ENCODE data around the gene MAK. TPM values are rescaled to one million over a fixed set of nuclear protein-coding genes. Genes with fewer than 3 reads are reported as not detected.

MAK gene
- total RNA-seq, 2 experiments from 2014 or later = 0.10 TPM; not detected in 1

- ChIA-PET CTCF (ENCODE audit: unreplicated experiment) (no interaction called here), POLR2A (interaction anchor here (1.0 kb wide), 1 partner anchor 12 kb away, joined by 5 read pairs; no protein-coding TSS in a partner anchor)
- BruUV-seq (replicated peaks) = no TSS peak
- peak overlapping the region; percentile 92 for H3K4me2 ChIP-seq (ENCODE audit: low read length)
- H4K20me1 ChIP-seq (ENCODE audit: insufficient read depth, low read length) = no peaks in the 10 kb centered on the region
- DNase-seq (ENCODE audit: low spot score) = no peak
- H3K9me3 ChIP-seq (ENCODE audit: low read length) = no peaks in the 10 kb centered on the region
- H3K27ac ChIP-seq (ENCODE audit: low read depth, low read length, poor library complexity, severe bottlenecking) = no peak overlapping the region
- H3K79me2 ChIP-seq (ENCODE audit: insufficient read depth, low read depth, low read length) = peaks cover 31% of the 10 kb centered on the region
- no peaks in the 10 kb centered on the region for H3K9me2 ChIP-seq (ENCODE audit: insufficient read depth, low read length)
- H3K36me3 ChIP-seq (ENCODE audit: insufficient read depth, low read length) = peaks cover 50% of the 10 kb centered on the region
- intact Hi-C loops (cut with micrococcal nuclease; ENCODE audit: unreplicated experiment) = loop anchor here (5.0 kb wide), 1 partner anchor 237 kb away; no protein-coding TSS in a partner anchor
- no peak overlapping the region for H3K4me3 ChIP-seq (ENCODE audit: low read depth, low read length, poor library complexity, severe bottlenecking)
- TF ChIP-seq CTCF (conservative IDR thresholded peaks at IDR 0.05; ENCODE audit: low read length) (no peak), EZH2phosphoT487 (IDR thresholded peaks at IDR 0.05; ENCODE audit: borderline replicate concordance, low read depth, low read length) (no peak)
- peaks cover 27% of the 10 kb centered on the region for H3K4me1 ChIP-seq (ENCODE audit: insufficient read depth, low read length, poor library complexity, severe bottlenecking)
- no peak overlapping the region for H2AFZ ChIP-seq (ENCODE audit: low read length)
These were observed 88.6 kb downstream of the MAK start for GRCh38 chr6:10749734-10750133.

- H3K4me3 ChIP-seq (ENCODE audit: low read depth, low read length, poor library complexity, severe bottlenecking) = peak within 1 kb of the TSS; percentile 77
- intact Hi-C loops (cut with micrococcal nuclease; ENCODE audit: unreplicated experiment) = loop anchor here (1.0 to 5.0 kb wide), 5 partner anchors 24 to 235 kb away; partner anchors contain the start of gene TMEM14C
- DNase-seq (ENCODE audit: low spot score) = peak; percentile 98
- H3K79me2 ChIP-seq (ENCODE audit: insufficient read depth, low read depth, low read length) = peaks cover 31% of the 10 kb centered on the region
- H3K36me3 ChIP-seq (ENCODE audit: insufficient read depth, low read length) = peaks cover 27% of the 10 kb centered on the region
- no peaks in the 10 kb centered on the region for H3K9me3 ChIP-seq (ENCODE audit: low read length)
- H3K9me2 ChIP-seq (ENCODE audit: insufficient read depth, low read length) = no peaks in the 10 kb centered on the region
- POLR2A ChIA-PET = interaction anchor here (0.6 to 3.6 kb wide), 18 partner anchors 9 to 299 kb away, joined by 3 to 22 read pairs (median 6); partner anchors contain the start of genes C6orf52, PAK1IP1 and TMEM14C
- H4K20me1 ChIP-seq (ENCODE audit: insufficient read depth, low read length) = no peaks in the 10 kb centered on the region
- TF ChIP-seq EZH2phosphoT487 (IDR thresholded peaks at IDR 0.05; ENCODE audit: borderline replicate concordance, low read depth, low read length) (no peak), CTCF (conservative IDR thresholded peaks at IDR 0.05; ENCODE audit: low read length) (no peak)
- BruUV-seq (replicated peaks) = no TSS peak
- CTCF ChIA-PET (ENCODE audit: unreplicated experiment) = no interaction called here
- H3K4me2 ChIP-seq (ENCODE audit: low read length) = peak within 1 kb of the TSS; percentile 92
- H2AFZ ChIP-seq (ENCODE audit: low read length) = peak within 1 kb of the TSS; percentile 85
- peak within 1 kb of the TSS; percentile 44 for H3K27ac ChIP-seq (ENCODE audit: low read depth, low read length, poor library complexity, severe bottlenecking)
- peaks cover 27% of the 10 kb centered on the region for H3K4me1 ChIP-seq (ENCODE audit: insufficient read depth, low read length, poor library complexity, severe bottlenecking)
These were observed 90.9 kb downstream of the MAK start, which contains the start of gene TMEM14B for GRCh38 chr6:10747251-10747972. TMEM14B (plus strand) TSS chr6:10747805; CDS start chr6:10749246, 1,441 bp downstream.

- no peaks in the 10 kb centered on the region for H3K9me3 ChIP-seq (ENCODE audit: low read length)
- BruUV-seq (replicated peaks) = TSS peak; percentile 87
- peak overlapping the region; percentile 77 for H3K4me3 ChIP-seq (ENCODE audit: low read depth, low read length, poor library complexity, severe bottlenecking)
- TF ChIP-seq CTCF (conservative IDR thresholded peaks at IDR 0.05; ENCODE audit: low read length) (no peak), EZH2phosphoT487 (IDR thresholded peaks at IDR 0.05; ENCODE audit: borderline replicate concordance, low read depth, low read length) (no peak)
- peaks cover 24% of the 10 kb centered on the region for H3K36me3 ChIP-seq (ENCODE audit: insufficient read depth, low read length)
- H3K79me2 ChIP-seq (ENCODE audit: insufficient read depth, low read depth, low read length) = peaks cover 31% of the 10 kb centered on the region
- ChIA-PET POLR2A (interaction anchor here (0.6 to 3.6 kb wide), 17 partner anchors 9 to 299 kb away, joined by 3 to 22 read pairs (median 5); partner anchors contain the start of genes C6orf52, PAK1IP1 and TMEM14C), CTCF (ENCODE audit: unreplicated experiment) (no interaction called here)
- H3K4me2 ChIP-seq (ENCODE audit: low read length) = peak overlapping the region; percentile 81
- peak overlapping the region; percentile 85 for H2AFZ ChIP-seq (ENCODE audit: low read length)
- no peaks in the 10 kb centered on the region for H4K20me1 ChIP-seq (ENCODE audit: insufficient read depth, low read length)
- intact Hi-C loops (cut with micrococcal nuclease; ENCODE audit: unreplicated experiment) = loop anchor here (1.0 to 5.0 kb wide), 5 partner anchors 24 to 235 kb away; partner anchors contain the start of gene TMEM14C
- no peaks in the 10 kb centered on the region for H3K9me2 ChIP-seq (ENCODE audit: insufficient read depth, low read length)
- H3K4me1 ChIP-seq (ENCODE audit: insufficient read depth, low read length, poor library complexity, severe bottlenecking) = peaks cover 27% of the 10 kb centered on the region
- DNase-seq (ENCODE audit: low spot score) = no peak
- peak overlapping the region; percentile 44 for H3K27ac ChIP-seq (ENCODE audit: low read depth, low read length, poor library complexity, severe bottlenecking)
These were observed 91.5 kb downstream of the MAK start for GRCh38 chr6:10746915-10747250.

All from OCI-LY7 (cell line).